HUES6 (cell line): Measurements from ENCODE around the gene ACAP3.

Experiments used
- H3K27ac ChIP-seq: 2 replicates; pipeline ENCODE4 v1.7.0; 2013; ENCODE audit warnings: low read depth, mild to moderate bottlenecking, low read length, inconsistent platforms
- H3K27me3 ChIP-seq: 2 replicates; pipeline ENCODE4 v1.6.1; 2013; ENCODE audit warnings: low read length; ENCODE audit not compliant: control insufficient read depth, insufficient read depth
- H3K36me3 ChIP-seq: 2 replicates; pipeline ENCODE4 v1.6.1; 2013; ENCODE audit warnings: low read length; ENCODE audit not compliant: control insufficient read depth, insufficient read depth
- H3K4me1 ChIP-seq: 2 replicates; pipeline ENCODE4 v1.6.1; 2013; ENCODE audit warnings: low read length; ENCODE audit not compliant: control insufficient read depth, insufficient read depth
- H3K4me3 ChIP-seq: 2 replicates; pipeline ENCODE4 v1.5.1; 2013; ENCODE audit warnings: low read depth, low read length
- H3K9ac ChIP-seq: one replicate; pipeline ENCODE4 v1.6.1; 2013; ENCODE audit warnings: mild to moderate bottlenecking, low read length
- H3K9me3 ChIP-seq: 2 replicates; pipeline ENCODE4 v1.6.1; 2013; ENCODE audit warnings: low read depth, low read length; ENCODE audit not compliant: control insufficient read depth, insufficient read depth

The ACAP3 gene

GRCh38 chr1:1327291-1327690 is 19.6 kb upstream of the ACAP3 start:
- Histone ChIP-seq H3K27ac (no peak overlapping the region), H3K27me3 (no peaks in the 10 kb centered on the region), H3K4me3 (no peak overlapping the region), H3K36me3 (peaks cover 5% of the 10 kb centered on the region; the same call in 1 of the 2 replicates), H3K4me1 (no peaks in the 10 kb centered on the region), H3K9me3 (no peaks in the 10 kb centered on the region), H3K9ac (no peak overlapping the region)

GRCh38 chr1:1326075-1326605 is 18.4 kb upstream of the ACAP3 start:
- no peak overlapping the region for H3K27ac ChIP-seq
- no peaks in the 10 kb centered on the region for H3K4me1 ChIP-seq
- H3K27me3 ChIP-seq: no peaks in the 10 kb centered on the region
- H3K9ac ChIP-seq: no peak overlapping the region
- H3K4me3 ChIP-seq: peak overlapping the region; percentile 99; the same call in 1 of the 2 replicates
- peaks cover 9% of the 10 kb centered on the region for H3K36me3 ChIP-seq
- no peaks in the 10 kb centered on the region for H3K9me3 ChIP-seq

GRCh38 chr1:1325288-1326074 is 17.8 kb upstream of the ACAP3 start:
- Histone ChIP-seq H3K9me3 (no peaks in the 10 kb centered on the region), H3K27me3 (no peaks in the 10 kb centered on the region), H3K9ac (peak overlapping the region; percentile 83), H3K4me3 (peak overlapping the region; percentile 99), H3K27ac (peak overlapping the region; percentile 70), H3K36me3 (peaks cover 16% of the 10 kb centered on the region), H3K4me1 (no peaks in the 10 kb centered on the region)

- Histone ChIP-seq H3K27me3 (no peaks in the 10 kb centered on the region), H3K36me3 (peaks cover 23% of the 10 kb centered on the region), H3K9ac (peak within 1 kb of the TSS; percentile 94), H3K9me3 (no peaks in the 10 kb centered on the region), H3K4me1 (no peaks in the 10 kb centered on the region), H3K27ac (peak within 1 kb of the TSS; percentile 86), H3K4me3 (peak within 1 kb of the TSS; percentile 99)
Observed at GRCh38 chr1:1324524-1325287, 17.0 kb upstream of the ACAP3 start, which contains the start of the genes CPTP and INTS11. TSS of gene CPTP (plus strand) at chr1:1324802. CDS start at chr1:1326911, 2,109 bp downstream. TSS of gene INTS11 (minus strand) at chr1:1324660. CDS start at chr1:1324608, 52 bp downstream.

- peak overlapping the region; percentile 86; the same call in 1 of the 2 replicates for H3K27ac ChIP-seq
- peak overlapping the region; percentile 99 for H3K4me3 ChIP-seq
- peaks cover 29% of the 10 kb centered on the region for H3K36me3 ChIP-seq
- no peaks in the 10 kb centered on the region for H3K27me3 ChIP-seq
- no peaks in the 10 kb centered on the region for H3K4me1 ChIP-seq
- H3K9me3 ChIP-seq: no peaks in the 10 kb centered on the region
- H3K9ac ChIP-seq: peak overlapping the region; percentile 94
Observed at GRCh38 chr1:1324084-1324523, 16.4 kb upstream of the ACAP3 start.

GRCh38 chr1:1322952-1323351 is 15.2 kb upstream of the ACAP3 start:
- Histone ChIP-seq H3K9me3 (no peaks in the 10 kb centered on the region), H3K27ac (no peak overlapping the region), H3K27me3 (no peaks in the 10 kb centered on the region), H3K36me3 (peaks cover 41% of the 10 kb centered on the region), H3K9ac (no peak overlapping the region), H3K4me1 (peaks cover 5% of the 10 kb centered on the region; the same call in 1 of the 2 replicates), H3K4me3 (no peak overlapping the region)

- no peaks in the 10 kb centered on the region for H3K27me3 ChIP-seq
- no peak overlapping the region for H3K27ac ChIP-seq
- H3K36me3 ChIP-seq: peaks cover 41% of the 10 kb centered on the region
- H3K9me3 ChIP-seq: no peaks in the 10 kb centered on the region
- H3K4me3 ChIP-seq: no peak overlapping the region
- peaks cover 6% of the 10 kb centered on the region; the same call in 1 of the 2 replicates for H3K4me1 ChIP-seq
- H3K9ac ChIP-seq: no peak overlapping the region
Observed at GRCh38 chr1:1322418-1322817, 14.7 kb upstream of the ACAP3 start.

- Histone ChIP-seq H3K4me1 (peaks cover 6% of the 10 kb centered on the region; the same call in 1 of the 2 replicates), H3K9me3 (no peaks in the 10 kb centered on the region), H3K4me3 (no peak overlapping the region), H3K27me3 (no peaks in the 10 kb centered on the region), H3K27ac (0 out of 2 replicates have a peak overlapping the region, but pooled peaks have one; percentile 5), H3K36me3 (peaks cover 41% of the 10 kb centered on the region), H3K9ac (no peak overlapping the region)
Observed at GRCh38 chr1:1321477-1321876, 13.7 kb upstream of the ACAP3 start.

GRCh38 chr1:1320666-1321448 is 13.1 kb upstream of the ACAP3 start:
- no peak overlapping the region for H3K4me3 ChIP-seq
- H3K27me3 ChIP-seq: no peaks in the 10 kb centered on the region
- no peak overlapping the region for H3K9ac ChIP-seq
- peaks cover 41% of the 10 kb centered on the region for H3K36me3 ChIP-seq
- H3K4me1 ChIP-seq: peaks cover 11% of the 10 kb centered on the region
- no peaks in the 10 kb centered on the region for H3K9me3 ChIP-seq
- H3K27ac ChIP-seq: 0 out of 2 replicates have a peak overlapping the region, but pooled peaks have one; percentile 5

GRCh38 chr1:1319646-1319941 is 11.9 kb upstream of the ACAP3 start:
- Histone ChIP-seq H3K4me3 (no peak overlapping the region), H3K9me3 (no peaks in the 10 kb centered on the region), H3K36me3 (peaks cover 48% of the 10 kb centered on the region), H3K4me1 (peaks cover 20% of the 10 kb centered on the region), H3K9ac (no peak overlapping the region), H3K27me3 (no peaks in the 10 kb centered on the region), H3K27ac (no peak overlapping the region)
